Stimulated activated CD8-positive, alpha-beta memory T cell treated with anti-CD3 and anti-CD28 coated beads, Interleukin-15, amount 100 ng/mL, for 24 hours (primary cell): ENCODE data around the gene TRMT13.

Source experiments
- DNase-seq: peaks from one replicate; pipeline ENCODE4 v3.0.0-alpha.2; 2020; ENCODE audit warnings: low read depth

The TRMT13 gene, protein sequence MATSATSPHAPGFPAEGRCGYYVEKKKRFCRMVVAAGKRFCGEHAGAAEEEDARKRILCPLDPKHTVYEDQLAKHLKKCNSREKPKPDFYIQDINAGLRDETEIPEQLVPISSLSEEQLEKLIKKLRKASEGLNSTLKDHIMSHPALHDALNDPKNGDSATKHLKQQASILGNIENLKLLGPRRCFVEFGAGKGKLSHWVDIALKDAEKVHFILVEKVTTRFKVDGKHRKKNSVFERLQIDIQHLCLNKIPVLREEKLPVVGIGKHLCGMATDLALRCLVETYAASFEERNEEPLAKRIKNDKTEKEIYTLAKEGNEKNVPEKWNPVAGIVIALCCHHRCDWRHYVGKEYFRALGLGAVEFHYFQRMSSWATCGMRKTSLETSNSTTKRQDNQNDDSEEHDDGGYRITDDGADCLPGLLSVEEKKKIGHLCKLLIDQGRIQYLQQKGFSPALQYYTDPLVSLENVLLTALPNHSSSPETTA

GRCh38 chr1:100132566-100133477 is at the start of gene TRMT13, which contains the start of gene SASS6:
TRMT13 (plus strand) TSS chr1:100133163; CDS start chr1:100133169, 6 bp downstream.
SASS6 (minus strand) TSS chr1:100132930; CDS start chr1:100132814, 116 bp downstream.
- DNase-seq = peak; percentile 65

DNA sequence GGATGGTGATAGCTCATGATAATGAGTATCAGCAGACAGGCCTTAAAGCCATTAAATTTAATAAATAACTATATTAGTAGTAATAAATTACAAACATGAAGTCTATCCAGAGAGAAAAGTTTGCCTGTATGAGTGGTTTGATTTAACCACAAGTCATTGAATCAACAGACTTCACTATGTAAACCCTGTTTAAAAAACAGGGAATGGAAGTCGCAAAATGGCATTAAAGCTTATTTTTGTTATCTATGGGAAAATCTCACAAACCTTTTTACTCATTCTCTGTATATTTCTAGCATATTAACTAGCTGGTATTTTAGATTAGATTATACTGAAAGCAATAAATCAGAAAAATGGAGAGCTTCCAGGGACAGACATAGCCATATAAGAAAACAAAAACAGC is 45.6 kb upstream of the TRMT13 start:
- no peak for DNase-seq

GRCh38 chr1:100089082-100089481 is 43.9 kb upstream of the TRMT13 start:
- no peak for DNase-seq

DNA sequence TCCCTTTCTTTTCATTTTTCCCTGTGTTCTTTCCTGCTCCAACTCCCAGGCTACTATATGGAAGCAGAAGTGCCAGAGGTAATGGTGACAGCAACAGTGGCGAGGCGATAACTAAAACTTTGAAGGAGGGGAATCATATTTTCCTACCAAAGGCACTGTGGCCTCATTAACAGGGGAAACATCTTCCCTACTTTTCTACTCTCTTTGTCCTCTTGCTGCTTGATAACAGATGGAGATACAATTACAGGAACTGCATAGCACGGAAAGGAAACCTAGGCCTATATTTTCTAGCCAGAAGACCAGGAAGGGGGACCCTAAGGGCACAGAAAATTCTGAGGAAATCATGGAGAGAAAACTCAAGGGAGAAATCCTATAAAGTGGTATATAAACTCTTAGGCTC is 42.5 kb upstream of the TRMT13 start:
- no peak for DNase-seq

DNA sequence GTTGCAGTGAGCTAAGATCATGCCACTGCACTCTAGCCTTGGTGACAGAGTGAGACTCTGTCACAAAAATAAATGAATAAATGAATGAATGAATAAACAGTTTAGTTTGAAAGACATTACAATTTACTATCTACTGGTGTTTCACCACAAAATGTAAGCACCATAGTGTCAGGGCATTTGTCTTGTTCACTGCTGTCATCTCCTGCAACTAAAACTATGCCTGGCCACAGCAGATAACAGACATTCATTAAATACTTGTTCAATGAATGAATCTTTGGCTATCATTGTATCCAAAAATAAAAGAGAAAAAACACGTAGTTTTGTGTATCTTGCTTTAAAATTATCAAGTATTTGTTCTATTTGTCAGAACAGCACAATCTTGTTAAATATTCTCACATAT is 32.8 kb upstream of the TRMT13 start:
- no peak for DNase-seq

DNA sequence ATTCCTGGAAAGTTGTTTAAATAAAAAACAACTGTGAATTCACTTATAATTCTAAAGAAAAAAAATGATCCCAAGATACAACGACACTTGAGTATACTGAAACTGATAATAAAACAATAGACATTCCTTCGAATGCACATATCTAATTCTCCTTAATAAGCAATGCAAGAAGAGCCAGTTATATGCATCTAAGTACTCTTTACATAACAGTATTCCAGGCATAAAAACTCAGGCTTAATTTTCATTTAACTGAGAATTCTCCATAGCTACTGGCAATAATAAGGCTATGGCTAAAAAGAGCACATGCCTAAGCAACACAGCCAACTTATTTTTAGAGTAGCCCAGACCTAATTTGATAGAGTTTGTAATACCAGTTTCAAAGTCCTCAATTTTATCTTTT is 31.4 kb upstream of the TRMT13 start:
- DNase-seq = no peak

DNA sequence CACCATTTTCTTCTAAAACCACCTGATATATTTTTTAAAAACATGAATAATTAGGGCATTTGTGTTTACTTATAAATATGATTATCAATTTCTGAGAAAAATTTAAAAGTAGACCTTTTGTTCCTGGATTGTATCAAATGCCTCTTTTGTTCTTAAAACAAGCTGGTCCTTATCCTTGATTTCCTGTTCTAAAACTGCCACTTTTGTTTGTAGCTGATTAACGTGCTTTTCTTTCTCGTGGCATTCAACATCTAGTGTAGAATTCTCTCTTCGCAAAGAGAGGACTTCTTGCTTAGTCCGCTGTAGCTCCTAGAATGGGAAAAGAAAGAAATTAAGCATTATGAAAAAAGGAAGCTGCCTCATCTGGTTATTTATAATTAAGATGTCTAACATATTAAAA is 25.3 kb upstream of the TRMT13 start:
- DNase-seq = no peak

GRCh38 chr1:100109554-100110066 is 23.4 kb upstream of the TRMT13 start:
- no peak for DNase-seq

DNA sequence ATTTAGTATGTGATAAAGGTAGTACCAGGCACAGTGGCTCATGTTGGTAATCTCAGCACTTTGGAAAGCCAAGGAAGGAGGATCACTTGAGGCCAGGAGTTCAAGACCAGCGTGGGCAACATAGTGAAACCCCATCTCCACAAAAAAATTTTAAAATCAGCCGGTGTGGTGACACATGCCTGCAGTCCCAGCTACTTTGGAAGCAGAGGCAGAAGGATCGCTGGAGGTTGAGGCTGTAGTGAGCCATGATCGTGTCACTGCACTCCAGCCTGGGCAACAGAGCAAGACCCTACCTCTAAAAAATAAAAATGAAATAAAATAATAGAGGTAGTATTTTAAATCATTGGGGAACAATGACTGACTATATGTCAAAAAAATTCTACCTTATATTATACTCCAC is 17.4 kb upstream of the TRMT13 start:
- DNase-seq = no peak

DNA sequence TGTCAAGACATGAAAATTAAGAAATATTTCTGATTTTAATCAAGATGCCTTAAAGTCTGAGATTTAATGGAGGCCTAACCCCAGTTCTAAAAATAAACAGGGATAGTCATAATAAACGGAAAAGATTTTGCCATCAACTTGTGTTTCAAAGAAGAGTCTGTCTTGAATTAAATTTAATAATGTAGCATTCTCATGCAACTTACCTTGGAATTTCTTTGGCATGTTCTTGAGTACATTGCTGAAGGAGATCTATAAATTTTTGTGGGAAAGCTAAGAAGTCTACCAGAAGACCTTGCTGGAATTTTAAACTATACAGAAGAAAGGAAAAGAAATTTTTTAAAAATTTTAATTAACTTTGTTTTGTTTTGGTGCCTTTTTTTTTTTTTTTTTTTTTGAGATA is 10.8 kb upstream of the TRMT13 start:
- DNase-seq = no peak

DNA sequence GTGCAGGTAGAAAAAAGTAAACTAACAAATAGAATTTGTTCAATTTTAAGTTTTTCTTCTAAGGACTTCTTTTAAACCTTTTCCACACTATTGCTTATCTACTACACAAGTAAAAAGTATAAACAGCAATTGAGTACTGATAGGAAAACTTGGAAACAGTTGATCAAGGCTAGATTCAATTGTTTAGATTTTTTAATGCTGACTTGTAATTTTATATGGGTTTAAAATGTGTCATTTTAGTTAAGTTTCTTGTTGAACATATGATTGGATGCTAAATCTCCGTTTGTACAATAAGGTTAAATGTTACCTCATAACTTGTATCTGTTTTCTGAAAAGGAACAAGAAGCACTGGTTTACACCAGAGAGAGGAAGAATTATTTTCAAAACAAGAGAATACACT is 5.7 kb upstream of the TRMT13 start:
- DNase-seq = no peak

DNA sequence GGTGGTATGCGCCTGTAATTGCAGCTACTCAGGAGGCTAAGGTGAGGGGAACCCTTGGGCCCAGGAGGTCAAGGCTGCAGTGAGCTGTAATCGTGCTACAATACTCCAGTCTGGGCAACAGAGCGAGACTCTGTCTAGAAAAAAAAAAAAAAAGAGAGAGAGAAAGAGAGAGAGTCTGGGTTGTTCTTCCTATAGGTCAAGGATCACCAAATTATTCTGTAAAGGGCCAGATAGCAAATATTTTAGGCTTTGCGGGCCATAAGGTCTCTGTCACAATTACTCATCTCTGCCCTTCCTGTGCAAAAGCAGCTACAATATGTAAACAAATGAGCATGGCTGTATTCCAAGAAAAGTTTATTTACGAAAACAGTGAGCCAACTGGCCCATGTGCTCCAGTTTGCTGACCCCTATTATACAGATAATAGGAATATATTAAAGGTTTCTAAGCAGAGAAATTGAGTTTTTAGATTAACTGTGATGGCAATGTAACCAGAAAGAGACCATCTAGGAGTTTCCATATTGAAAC is 2.3 kb upstream of the TRMT13 start:
- no peak for DNase-seq

GRCh38 chr1:100131623-100132022 is 1.3 kb upstream of the TRMT13 start:
- DNase-seq = no peak

DNA sequence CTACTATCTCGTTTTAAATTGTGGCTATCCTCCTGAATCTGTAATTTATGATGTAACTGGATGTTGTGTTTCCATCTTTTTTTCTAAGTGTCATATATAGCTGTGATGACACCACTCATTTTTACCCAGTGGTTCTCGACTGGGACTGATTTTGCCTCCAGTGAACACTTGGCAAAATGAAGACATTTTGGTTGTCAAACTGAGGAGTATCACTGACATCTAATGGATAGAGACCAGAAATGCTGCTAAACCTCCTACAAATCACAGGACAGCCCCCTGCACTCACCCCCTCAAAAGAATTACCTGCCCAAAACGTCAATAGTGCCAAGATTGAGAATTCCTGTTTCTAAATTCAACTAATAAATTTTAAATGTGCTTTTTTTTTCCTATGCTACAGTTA is 1.9 kb downstream of the TRMT13 start:
- no peak for DNase-seq

DNA sequence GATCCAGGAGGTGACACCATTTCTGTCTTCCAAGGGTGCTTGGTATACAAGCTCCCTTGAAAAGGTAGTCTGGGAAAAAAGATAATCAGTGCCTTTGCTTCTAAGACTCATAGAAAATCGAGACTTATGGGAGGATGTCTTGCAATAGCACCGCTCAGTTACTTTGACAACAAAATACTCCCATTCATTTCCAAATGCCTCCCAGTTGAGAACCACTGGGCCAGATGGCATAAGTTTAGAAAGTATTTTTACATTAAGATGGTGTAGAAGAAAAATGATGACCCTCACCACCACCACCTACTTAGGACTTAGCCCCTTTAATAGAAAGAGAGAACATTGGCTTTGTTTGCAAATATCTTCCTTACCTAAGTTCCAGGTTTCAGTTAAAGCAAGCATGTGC is 4.6 kb downstream of the TRMT13 start:
- no peak for DNase-seq

DNA sequence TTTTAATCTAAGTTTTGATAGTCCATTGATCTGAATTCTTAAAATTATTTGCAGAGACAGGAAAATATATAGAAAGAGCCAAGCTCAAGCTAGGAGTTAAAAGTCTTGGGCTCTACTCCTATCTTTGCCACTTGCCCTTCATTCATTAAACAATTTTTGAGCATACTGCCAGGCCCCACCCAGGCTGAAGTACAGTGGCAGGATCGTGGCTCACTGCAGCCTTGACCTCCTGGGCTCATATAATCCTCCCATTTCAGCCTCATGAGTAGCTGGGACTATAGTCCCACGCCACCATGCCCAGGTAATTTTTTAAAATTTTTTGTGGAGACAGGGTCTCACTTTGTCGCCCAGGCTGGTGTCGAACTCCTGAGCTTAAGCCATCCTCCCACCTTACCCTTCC is 8.2 kb downstream of the TRMT13 start:
- DNase-seq = no peak

DNA sequence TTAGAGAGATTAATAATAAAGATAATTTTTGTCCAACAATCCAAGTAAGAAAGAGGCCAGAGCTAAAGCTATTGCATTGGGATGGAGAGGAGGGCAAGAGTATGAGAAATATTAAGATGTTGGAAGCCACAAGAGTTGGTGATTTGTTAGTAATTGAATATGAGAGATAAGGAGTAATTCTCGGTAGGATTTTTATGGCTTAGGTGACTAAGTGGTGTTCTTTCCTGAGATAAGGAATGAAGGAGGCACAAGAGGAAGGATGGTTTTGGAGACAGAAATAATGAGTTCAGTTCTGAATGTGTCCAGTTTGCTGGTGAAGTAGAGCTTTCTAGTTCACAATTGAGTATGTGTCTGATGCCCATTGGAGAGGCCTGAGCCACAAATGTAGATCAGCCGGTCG is 9.4 kb downstream of the TRMT13 start:
- DNase-seq = no peak

- no peak for DNase-seq
These were observed 12.2 kb downstream of the TRMT13 start for GRCh38 chr1:100145116-100145515.

DNA sequence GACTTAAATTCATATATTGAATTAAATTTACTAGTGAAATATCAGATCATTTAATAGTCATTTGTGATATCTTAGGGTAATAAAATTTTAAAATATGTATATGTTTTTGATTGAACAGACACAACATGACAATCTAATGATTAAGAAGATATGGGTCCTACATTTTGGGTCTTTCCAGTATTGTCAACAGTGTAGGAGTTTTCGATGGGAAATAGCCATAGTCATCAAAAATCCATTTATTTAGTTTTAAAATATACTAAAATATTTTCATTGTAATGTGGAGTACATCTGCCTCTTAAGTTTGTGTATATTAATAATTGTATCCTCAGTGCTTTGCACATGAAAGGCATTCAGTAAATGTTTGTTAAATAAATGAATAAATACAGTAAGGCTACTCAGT is 14.0 kb downstream of the TRMT13 start:
- DNase-seq = no peak

GRCh38 chr1:100147875-100148274 is 14.9 kb downstream of the TRMT13 start:
- no peak for DNase-seq

DNA sequence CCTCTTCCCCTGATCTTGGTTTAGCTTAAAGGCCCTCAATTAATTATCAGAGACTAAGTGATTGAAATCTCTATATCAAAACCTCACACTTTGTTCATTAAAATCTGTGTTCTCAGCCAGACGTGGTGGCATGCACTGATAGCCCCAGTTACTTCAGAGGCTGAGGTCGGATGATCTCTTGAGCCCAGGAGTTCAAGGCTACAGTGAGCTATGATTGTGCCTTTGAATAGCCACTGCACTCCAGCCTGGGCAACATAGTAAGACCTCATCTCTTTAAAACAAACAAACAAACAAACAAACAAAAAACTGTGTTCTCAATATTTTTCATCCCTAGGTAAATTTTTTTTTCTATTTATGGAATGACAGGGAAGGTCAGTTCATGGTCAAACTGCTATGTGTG is 18.7 kb downstream of the TRMT13 start:
- DNase-seq = no peak

DNA sequence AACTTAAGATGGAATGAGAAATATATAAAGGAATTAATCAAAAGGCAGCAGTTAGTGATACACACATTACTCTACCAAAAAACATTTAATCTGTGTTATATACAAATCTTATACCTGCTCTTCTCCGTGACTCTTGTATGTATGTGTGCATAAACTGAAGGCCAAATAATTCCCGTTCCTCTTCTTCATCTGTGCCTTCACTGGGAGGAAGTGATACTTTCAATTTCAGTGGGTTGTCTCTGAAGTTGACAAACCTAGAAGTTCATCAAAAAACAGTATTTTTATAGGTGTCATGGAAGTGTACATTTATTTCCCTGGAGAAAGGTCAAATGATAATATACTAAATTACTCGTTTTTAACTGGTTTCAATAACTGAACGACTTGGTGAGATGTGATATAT is 19.3 kb downstream of the TRMT13 start:
- DNase-seq = no peak

GRCh38 chr1:100162881-100163280 is 29.9 kb downstream of the TRMT13 start:
- DNase-seq = no peak
